ENCODE results near the gene FAM184A.

FAM184A gene

GRCh38 chr6:118912646-118913045 lies 165.8 kb downstream of the FAM184A start:
- H3K4me3 ChIP-seq (ENCODE audit: low read depth in 1 of 2, low read length in 2 of 2), result no peak overlapping the region

More at GRCh38 chr6:118912646-118913045, 165.8 kb downstream of the FAM184A start:
- no peak for DNase-seq
- Histone ChIP-seq H3K36me3 (ENCODE audit: insufficient read depth, low read length) (peaks cover 92% of the 10 kb centered on the region), H3K27me3 (ENCODE audit: insufficient read depth, low read length, poor library complexity) (no peaks in the 10 kb centered on the region), H3K9ac (ENCODE audit: low read depth, low read length) (no peak overlapping the region), H3K27ac (ENCODE audit: low read length) (no peak overlapping the region), H3K4me2 (ENCODE audit: insufficient read depth, low read length) (no peak overlapping the region), H2AFZ (ENCODE audit: low read depth, low read length) (no peak overlapping the region), H3K9me3 (ENCODE audit: insufficient read depth, low read length, severe bottlenecking) (no peaks in the 10 kb centered on the region), H3K4me1 (ENCODE audit: insufficient read depth, low read length) (no peaks in the 10 kb centered on the region), H3K79me2 (ENCODE audit: insufficient read depth, low read length) (peaks cover 12% of the 10 kb centered on the region; the same call in 1 of the 2 replicates), H4K20me1 (ENCODE audit: insufficient read depth, low read length) (no peaks in the 10 kb centered on the region; the same call in 1 of the 2 replicates)
- no peak for ATAC-seq (ENCODE audit: insufficient read depth, low read depth)
- no peak for TF ChIP-seq CTCF (IDR thresholded peaks at IDR 0.05; ENCODE audit: borderline replicate concordance, extremely low read depth, low read length, poor library complexity, severe bottlenecking)
- no peak for TF ChIP-seq EZH2 (IDR thresholded peaks at IDR 0.05; ENCODE audit: borderline replicate concordance, low read depth, low read length, severe bottlenecking)
